ENCODE results near the gene C16orf87. TPM values are rescaled to one million over a fixed set of nuclear protein-coding genes. Genes with fewer than 3 reads are reported as not detected.
"Not testable (repeated sequence)": the region's sequence is repeated elsewhere in the genome, so short reads cannot be mapped to it uniquely, and the experiment has no call there.

Gene C16orf87
- polyA plus RNA-seq, 1 donor from 2014 or later: 27.5 TPM

GRCh38 chr16:46867486-46867885, 36.5 kb upstream of the C16orf87 start:
- not testable (repeated sequence) for H3K9me2 ChIP-seq (ENCODE audit: insufficient read depth, low read length); H3K36me3 ChIP-seq (ENCODE audit: insufficient read depth, low read length); H2AFZ ChIP-seq (ENCODE audit: low read depth, low read length); H4K20me1 ChIP-seq (ENCODE audit: insufficient read depth); H3K9ac ChIP-seq (ENCODE audit: low read length); H3K27me3 ChIP-seq (ENCODE audit: insufficient read depth, low read depth, low read length); H3K4me2 ChIP-seq (ENCODE audit: low read length); H3K79me2 ChIP-seq (replicated peaks; ENCODE audit: insufficient read depth, low read length); H3K4me3 ChIP-seq (ENCODE audit: low read length); H3K27ac ChIP-seq (ENCODE audit: low read length); H3F3A ChIP-seq (ENCODE audit: insufficient read depth, low read length, poor library complexity, severe bottlenecking); H3K9me3 ChIP-seq (ENCODE audit: low read length)

- H3F3A ChIP-seq (ENCODE audit: insufficient read depth, low read length, poor library complexity, severe bottlenecking): no peaks in the 10 kb centered on the region
- no peak overlapping the region for H3K4me2 ChIP-seq (ENCODE audit: low read length)
- H3K79me2 ChIP-seq (replicated peaks; ENCODE audit: insufficient read depth, low read length): no peaks in the 10 kb centered on the region
- H3K27me3 ChIP-seq (ENCODE audit: insufficient read depth, low read depth, low read length): no peaks in the 10 kb centered on the region
- no peaks in the 10 kb centered on the region for H3K9me3 ChIP-seq (ENCODE audit: low read length)
- TF ChIP-seq RAD21 (conservative IDR thresholded peaks at IDR 0.05) (no peak), EZH2 (IDR thresholded peaks at IDR 0.05; ENCODE audit: borderline replicate concordance, insufficient read depth, low read length, poor library complexity, severe bottlenecking) (no peak), TAF1 (IDR thresholded peaks at IDR 0.05; ENCODE audit: low read depth) (no peak), MXI1 (conservative IDR thresholded peaks at IDR 0.05; ENCODE audit: poor library complexity, severe bottlenecking) (no peak), EP300 (conservative IDR thresholded peaks at IDR 0.05; ENCODE audit: poor library complexity, severe bottlenecking) (no peak), POLR2AphosphoS5 (IDR thresholded peaks at IDR 0.05) (no peak), REST (IDR thresholded peaks at IDR 0.05; ENCODE audit: borderline replicate concordance) (no peak), SMC3 (conservative IDR thresholded peaks at IDR 0.05; ENCODE audit: poor library complexity) (no peak)
- TF ChIP-seq, protein P1, sequence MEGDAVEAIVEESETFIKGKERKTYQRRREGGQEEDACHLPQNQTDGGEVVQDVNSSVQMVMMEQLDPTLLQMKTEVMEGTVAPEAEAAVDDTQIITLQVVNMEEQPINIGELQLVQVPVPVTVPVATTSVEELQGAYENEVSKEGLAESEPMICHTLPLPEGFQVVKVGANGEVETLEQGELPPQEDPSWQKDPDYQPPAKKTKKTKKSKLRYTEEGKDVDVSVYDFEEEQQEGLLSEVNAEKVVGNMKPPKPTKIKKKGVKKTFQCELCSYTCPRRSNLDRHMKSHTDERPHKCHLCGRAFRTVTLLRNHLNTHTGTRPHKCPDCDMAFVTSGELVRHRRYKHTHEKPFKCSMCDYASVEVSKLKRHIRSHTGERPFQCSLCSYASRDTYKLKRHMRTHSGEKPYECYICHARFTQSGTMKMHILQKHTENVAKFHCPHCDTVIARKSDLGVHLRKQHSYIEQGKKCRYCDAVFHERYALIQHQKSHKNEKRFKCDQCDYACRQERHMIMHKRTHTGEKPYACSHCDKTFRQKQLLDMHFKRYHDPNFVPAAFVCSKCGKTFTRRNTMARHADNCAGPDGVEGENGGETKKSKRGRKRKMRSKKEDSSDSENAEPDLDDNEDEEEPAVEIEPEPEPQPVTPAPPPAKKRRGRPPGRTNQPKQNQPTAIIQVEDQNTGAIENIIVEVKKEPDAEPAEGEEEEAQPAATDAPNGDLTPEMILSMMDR (IDR thresholded peaks at IDR 0.05; ENCODE audit: poor library complexity, severe bottlenecking): no peak
- no peaks in the 10 kb centered on the region for H3K36me3 ChIP-seq (ENCODE audit: insufficient read depth, low read length)
- no peak overlapping the region for H3K4me3 ChIP-seq (ENCODE audit: low read length)
- H3K27ac ChIP-seq (ENCODE audit: low read length): no peak overlapping the region
- no peaks in the 10 kb centered on the region for H4K20me1 ChIP-seq (ENCODE audit: insufficient read depth)
- no peaks in the 10 kb centered on the region for H3K9me2 ChIP-seq (ENCODE audit: insufficient read depth, low read length)
- H2AFZ ChIP-seq (ENCODE audit: low read depth, low read length): no peak overlapping the region
- H3K9ac ChIP-seq (ENCODE audit: low read length): no peak overlapping the region
Observed at GRCh38 chr16:46866286-46866685, 35.3 kb upstream of the C16orf87 start.

All from neural cell (in vitro differentiated cells).